ENCODE data around the gene MEIS2.

DNA sequence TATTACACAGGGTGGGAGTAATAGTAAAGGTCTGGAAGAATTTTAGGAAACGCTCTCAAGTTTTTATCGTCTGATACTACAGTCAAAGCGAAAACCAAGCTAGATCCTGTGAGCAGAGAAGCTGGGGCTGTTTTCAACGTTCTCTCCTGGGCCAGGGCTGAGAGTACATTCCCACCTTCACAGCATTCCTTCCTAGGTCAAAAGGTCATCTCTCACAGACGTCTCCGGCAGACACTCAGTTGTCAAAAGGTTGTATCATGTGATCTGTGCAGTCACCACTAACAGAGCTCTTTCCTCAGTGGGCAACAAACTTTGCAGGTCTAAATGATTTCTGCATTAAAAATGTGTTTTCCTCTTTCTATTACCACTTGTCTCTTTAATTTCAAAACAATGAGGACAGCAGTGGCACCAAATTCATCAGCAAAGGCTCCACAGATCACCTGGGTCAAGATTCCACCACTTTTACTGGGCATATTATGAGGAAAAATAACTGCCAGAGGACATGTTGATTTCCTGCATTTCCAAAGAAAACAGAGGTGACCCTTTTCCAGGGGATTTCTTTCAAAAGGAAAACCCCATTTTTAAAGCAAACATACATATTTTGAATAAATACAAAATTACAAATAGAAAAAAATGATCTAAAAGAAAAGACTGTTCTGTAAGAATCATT is 41.9 kb downstream of the MEIS2 start:
- TF ChIP-seq POLR2A (IDR thresholded peaks at IDR 0.05) (no peak), EP300 (IDR thresholded peaks at IDR 0.05) (no peak)
- TF ChIP-seq, protein P1, sequence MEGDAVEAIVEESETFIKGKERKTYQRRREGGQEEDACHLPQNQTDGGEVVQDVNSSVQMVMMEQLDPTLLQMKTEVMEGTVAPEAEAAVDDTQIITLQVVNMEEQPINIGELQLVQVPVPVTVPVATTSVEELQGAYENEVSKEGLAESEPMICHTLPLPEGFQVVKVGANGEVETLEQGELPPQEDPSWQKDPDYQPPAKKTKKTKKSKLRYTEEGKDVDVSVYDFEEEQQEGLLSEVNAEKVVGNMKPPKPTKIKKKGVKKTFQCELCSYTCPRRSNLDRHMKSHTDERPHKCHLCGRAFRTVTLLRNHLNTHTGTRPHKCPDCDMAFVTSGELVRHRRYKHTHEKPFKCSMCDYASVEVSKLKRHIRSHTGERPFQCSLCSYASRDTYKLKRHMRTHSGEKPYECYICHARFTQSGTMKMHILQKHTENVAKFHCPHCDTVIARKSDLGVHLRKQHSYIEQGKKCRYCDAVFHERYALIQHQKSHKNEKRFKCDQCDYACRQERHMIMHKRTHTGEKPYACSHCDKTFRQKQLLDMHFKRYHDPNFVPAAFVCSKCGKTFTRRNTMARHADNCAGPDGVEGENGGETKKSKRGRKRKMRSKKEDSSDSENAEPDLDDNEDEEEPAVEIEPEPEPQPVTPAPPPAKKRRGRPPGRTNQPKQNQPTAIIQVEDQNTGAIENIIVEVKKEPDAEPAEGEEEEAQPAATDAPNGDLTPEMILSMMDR (IDR thresholded peaks at IDR 0.05): no peak
